ENCODE data around the gene ULBP1. TPM values are rescaled to one million over a fixed set of nuclear protein-coding genes. Genes with fewer than 3 reads are reported as not detected.
A peak's percentile ranks its signal among the peaks of the same experiment; 100 is the strongest.
"Not testable (repeated sequence)": the region's sequence is repeated elsewhere in the genome, so short reads cannot be mapped to it uniquely, and the experiment has no call there.

ULBP1 gene
- total RNA-seq, 4 donors from 2014 or later, result 0.07 to 0.27 TPM; not detected in 2

DNA sequence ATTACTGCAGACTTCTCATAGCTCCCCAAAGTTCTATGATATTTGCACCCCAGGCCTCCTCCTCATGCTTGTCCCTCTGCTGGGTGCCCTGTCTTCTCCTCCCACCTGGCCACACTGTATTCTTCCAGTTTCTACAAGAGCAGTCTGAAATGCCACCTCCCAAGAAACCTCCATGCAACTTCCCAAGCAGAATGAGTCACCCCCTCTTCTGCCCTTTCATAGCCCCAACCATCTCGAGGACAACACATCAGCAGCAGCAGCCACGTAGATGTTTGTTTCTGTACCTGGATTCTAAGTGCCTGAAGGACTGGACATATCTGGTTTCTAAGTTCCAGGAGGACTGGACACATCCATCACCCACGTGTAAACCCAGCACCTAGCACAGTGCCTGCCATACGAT, 28.5 kb upstream of the ULBP1 start:
- TF ChIP-seq EP300 (IDR thresholded peaks at IDR 0.05), result no peak
- no peak for ATAC-seq
- no peaks in the 10 kb centered on the region for H3K36me3 ChIP-seq
- H3K4me1 ChIP-seq, result peaks cover 0 to 14% (median 11%) of the 10 kb centered on the region in 3 donors
- H3K4me3 ChIP-seq, result no peak overlapping the region
- H3K9me3 ChIP-seq, result no peaks in the 10 kb centered on the region
- WGBS, 2 donors (ENCODE audit: low coverage in 1 of 2), result 70% methylated on average over 2 of the region's 4 CpGs; no CpG with 5 or more reads in 1 of the 2 donors
- H3K27me3 ChIP-seq, result peaks cover 98% of the 10 kb centered on the region
- H3K27ac ChIP-seq, result no peak overlapping the region

DNA sequence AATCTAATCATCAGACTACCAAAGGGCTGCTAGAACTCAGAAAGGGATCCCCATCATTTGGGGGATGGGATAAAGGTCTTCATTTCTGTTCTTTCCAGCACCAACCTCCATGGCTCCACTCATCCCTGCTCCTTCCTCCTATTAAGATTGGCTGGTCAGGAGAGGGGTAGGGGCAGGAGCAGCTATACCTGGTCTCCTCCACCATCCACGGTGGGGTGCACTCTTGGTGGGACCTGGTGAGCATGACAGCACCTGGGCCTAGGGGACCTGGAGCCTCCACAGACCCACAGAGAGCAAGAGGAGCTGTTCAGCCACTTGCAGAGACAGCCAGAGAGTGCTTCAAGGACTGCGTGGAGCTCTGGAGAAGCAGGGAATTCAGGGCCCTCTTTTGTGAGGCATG, 28.1 kb upstream of the ULBP1 start:
- H3K4me3 ChIP-seq, result no peak overlapping the region
- no peak for TF ChIP-seq POLR2AphosphoS5 (IDR thresholded peaks at IDR 0.05)
- TF ChIP-seq POLR2A (IDR thresholded peaks at IDR 0.05), result no peak
- TF ChIP-seq, protein P1, sequence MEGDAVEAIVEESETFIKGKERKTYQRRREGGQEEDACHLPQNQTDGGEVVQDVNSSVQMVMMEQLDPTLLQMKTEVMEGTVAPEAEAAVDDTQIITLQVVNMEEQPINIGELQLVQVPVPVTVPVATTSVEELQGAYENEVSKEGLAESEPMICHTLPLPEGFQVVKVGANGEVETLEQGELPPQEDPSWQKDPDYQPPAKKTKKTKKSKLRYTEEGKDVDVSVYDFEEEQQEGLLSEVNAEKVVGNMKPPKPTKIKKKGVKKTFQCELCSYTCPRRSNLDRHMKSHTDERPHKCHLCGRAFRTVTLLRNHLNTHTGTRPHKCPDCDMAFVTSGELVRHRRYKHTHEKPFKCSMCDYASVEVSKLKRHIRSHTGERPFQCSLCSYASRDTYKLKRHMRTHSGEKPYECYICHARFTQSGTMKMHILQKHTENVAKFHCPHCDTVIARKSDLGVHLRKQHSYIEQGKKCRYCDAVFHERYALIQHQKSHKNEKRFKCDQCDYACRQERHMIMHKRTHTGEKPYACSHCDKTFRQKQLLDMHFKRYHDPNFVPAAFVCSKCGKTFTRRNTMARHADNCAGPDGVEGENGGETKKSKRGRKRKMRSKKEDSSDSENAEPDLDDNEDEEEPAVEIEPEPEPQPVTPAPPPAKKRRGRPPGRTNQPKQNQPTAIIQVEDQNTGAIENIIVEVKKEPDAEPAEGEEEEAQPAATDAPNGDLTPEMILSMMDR (IDR thresholded peaks at IDR 0.05), result no peak
- TF ChIP-seq EP300 (IDR thresholded peaks at IDR 0.05), result no peak
- no peak for ATAC-seq
- H3K36me3 ChIP-seq, result no peaks in the 10 kb centered on the region
- H3K27me3 ChIP-seq, result peaks cover 98% of the 10 kb centered on the region
- peaks cover 0 to 15% (median 11%) of the 10 kb centered on the region in 3 donors for H3K4me1 ChIP-seq
- no peak overlapping the region for H3K27ac ChIP-seq
- WGBS, 2 donors (ENCODE audit: low coverage in 1 of 2), result 80 to 88% methylated on average over 1 of the region's 2 CpGs
- no peaks in the 10 kb centered on the region for H3K9me3 ChIP-seq

DNA sequence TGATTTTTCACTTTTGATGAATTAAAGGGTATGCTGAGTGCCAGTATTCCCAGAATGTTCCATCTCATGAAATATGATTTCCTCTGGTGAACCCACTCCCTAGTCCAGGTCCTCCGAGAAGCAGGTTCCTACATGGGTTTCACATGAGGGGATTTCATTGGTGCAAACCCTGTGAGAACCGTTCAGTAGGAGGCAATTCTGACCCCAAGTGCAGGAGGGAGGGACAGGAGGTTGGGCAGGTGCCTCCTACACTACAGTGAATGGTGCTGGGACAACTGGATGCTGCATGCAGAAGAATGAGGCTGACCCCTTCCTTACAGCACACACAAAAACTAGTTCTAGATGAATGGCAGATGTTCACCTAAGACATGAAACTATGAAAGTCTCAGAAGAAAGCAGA, 27.0 kb upstream of the ULBP1 start:
- Histone ChIP-seq H3K9me3 (no peaks in the 10 kb centered on the region), H3K27me3 (peaks cover 98% of the 10 kb centered on the region), H3K36me3 (no peaks in the 10 kb centered on the region), H3K4me1 (peaks cover 0 to 26% (median 17%) of the 10 kb centered on the region in 3 donors), H3K4me3 (no peak overlapping the region), H3K27ac (no peak overlapping the region)
- ATAC-seq, result no peak
- TF ChIP-seq POLR2A (IDR thresholded peaks at IDR 0.05) (no peak), POLR2AphosphoS5 (IDR thresholded peaks at IDR 0.05) (no peak), EP300 (IDR thresholded peaks at IDR 0.05) (no peak)
- TF ChIP-seq, protein P1 (IDR thresholded peaks at IDR 0.05), result no peak
- WGBS, 2 donors (ENCODE audit: low coverage in 1 of 2), result 43 to 50% methylated on average over 1 of the region's 2 CpGs

DNA sequence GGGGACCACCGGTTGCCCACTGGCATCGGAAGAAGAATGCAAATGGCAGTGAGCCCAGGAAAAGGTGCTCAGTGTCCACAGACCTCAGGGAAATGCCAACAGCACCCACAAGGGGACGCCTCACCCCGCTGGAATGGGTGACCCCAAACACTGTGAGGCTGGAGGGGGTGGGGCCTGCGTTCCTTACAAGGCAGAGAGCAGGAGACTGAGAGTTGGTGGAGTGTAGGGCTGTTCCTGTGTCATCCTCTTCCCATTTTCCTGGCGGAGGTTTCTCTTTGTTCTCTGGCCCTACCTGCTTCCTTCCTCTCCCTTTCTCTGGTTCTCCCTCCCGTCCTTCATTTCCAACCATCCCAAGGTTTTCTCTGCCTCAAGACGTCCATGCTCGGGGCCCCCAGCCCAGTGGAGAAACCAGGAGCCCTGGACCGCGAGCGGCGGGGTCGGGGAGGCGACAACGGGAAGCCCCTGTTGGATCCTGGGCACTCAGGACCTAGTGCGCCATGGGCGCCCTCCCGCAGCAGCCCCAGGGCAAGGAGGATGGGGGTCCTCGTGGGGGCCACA, 25.7 kb upstream of the ULBP1 start:
- H3K4me1 ChIP-seq, result peaks cover 0 to 33% (median 21%) of the 10 kb centered on the region in 3 donors
- H3K27me3 ChIP-seq, result peaks cover 98% of the 10 kb centered on the region
- no CpG with 5 or more reads among the region's 20 CpGs for whole genome bisulfite sequencing, 2 donors (ENCODE audit: low coverage in 1 of 2)

DNA sequence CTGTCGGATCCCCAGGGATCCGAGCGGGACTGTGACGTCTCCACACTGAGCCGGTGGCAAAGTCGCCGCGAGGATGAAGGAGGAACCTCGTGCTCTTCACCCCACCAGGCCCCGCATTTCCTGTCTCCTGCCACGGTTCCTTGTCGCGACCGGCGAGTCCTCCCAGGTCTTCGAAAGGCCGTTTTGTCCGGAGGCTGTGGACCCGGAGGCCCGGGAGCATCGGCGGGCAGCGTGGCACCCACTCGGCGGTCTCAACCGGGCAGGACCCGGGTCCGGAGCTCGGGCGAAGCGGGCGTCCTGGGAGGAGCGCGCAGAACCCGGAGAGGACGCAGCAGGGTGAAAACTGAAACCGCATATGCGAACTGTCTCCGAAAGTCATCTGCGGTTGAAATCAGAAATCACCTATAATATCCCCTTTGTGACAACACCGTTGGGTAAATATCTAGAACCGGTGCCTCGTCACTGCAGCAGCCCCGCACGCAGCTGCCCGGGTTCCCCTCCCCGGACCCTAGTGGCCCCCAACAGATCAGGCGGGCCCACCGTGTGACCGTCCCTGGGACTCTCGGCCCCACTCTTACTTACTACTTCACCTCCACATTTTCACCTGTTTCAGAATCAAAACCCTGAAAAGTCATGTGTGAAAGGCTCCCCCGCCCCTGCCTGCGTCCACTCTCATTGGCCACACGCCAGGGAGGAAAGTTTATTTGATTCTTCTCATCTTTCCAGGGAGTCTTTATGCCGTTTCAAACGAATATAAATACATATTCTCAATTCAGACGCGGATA, 25.0 kb upstream of the ULBP1 start:
- Histone ChIP-seq H3K36me3 (no peaks in the 10 kb centered on the region), H3K4me3 (peak overlapping the region; percentile 2 to 49), H3K27me3 (peaks cover 96% of the 10 kb centered on the region), H3K27ac (no peak overlapping the region), H3K4me1 (peaks cover 0 to 33% (median 21%) of the 10 kb centered on the region in 3 donors), H3K9me3 (no peaks in the 10 kb centered on the region)
- TF ChIP-seq EP300 (IDR thresholded peaks at IDR 0.05) (no peak), POLR2A (IDR thresholded peaks at IDR 0.05) (no peak), POLR2AphosphoS5 (IDR thresholded peaks at IDR 0.05) (no peak)
- TF ChIP-seq, protein P1 (IDR thresholded peaks at IDR 0.05), result no peak
- 1 to 3% methylated on average over 16 to 19 of the region's 58 CpGs for WGBS, 2 donors (ENCODE audit: low coverage in 1 of 2)
- no peak for ATAC-seq

More for the DNA sequence above, 25.7 kb upstream of the ULBP1 start:
- peak overlapping the region in 1 of 2 donors; percentile 49 for H3K4me3 ChIP-seq
- H3K9me3 ChIP-seq, H3K27ac ChIP-seq, H3K36me3 ChIP-seq, ATAC-seq: not testable (repeated sequence)

DNA sequence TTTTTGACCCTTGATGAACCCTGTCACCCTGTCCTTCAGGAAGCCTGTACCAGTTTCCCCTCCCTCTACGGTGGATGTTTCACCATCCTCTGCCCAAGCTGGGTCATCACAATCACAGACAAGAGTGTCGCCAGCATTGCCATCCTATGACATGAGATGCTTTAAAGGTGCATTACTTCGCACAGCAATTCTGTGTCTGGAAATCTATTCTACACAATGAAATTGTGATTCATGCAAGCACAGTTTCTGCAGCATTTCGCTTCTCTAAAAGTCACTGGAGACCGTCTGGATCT, 24.4 kb upstream of the ULBP1 start:
- WGBS, 2 donors (ENCODE audit: low coverage in 1 of 2), result 17 to 23% methylated on average over 3 to 5 of the region's 5 CpGs
- peaks cover 92% of the 10 kb centered on the region for H3K27me3 ChIP-seq

More for the DNA sequence above, 24.4 kb upstream of the ULBP1 start:
- no peak overlapping the region for H3K4me3 ChIP-seq
- H3K27ac ChIP-seq, result no peak overlapping the region
- no peak for TF ChIP-seq POLR2AphosphoS5 (IDR thresholded peaks at IDR 0.05)
- TF ChIP-seq, protein P1 (IDR thresholded peaks at IDR 0.05), result no peak
- no peak for TF ChIP-seq POLR2A (IDR thresholded peaks at IDR 0.05)
- TF ChIP-seq EP300 (IDR thresholded peaks at IDR 0.05), result no peak
- H3K4me1 ChIP-seq, result peaks cover 0 to 33% (median 21%) of the 10 kb centered on the region in 3 donors
- no peaks in the 10 kb centered on the region for H3K36me3 ChIP-seq
- no peak for ATAC-seq
- H3K9me3 ChIP-seq, result no peaks in the 10 kb centered on the region

All from gastroesophageal sphincter (tissue), 4 donors.